Measurements from ENCODE around the gene ORM1.
"Not testable (repeated sequence)": the region's sequence is repeated elsewhere in the genome, so short reads cannot be mapped to it uniquely, and the experiment has no call there.

Gene ORM1

GRCh38 chr9:114322831-114323531 lies at the start of gene ORM1:
Gene ORM1, plus strand, starts transcription at chr9:114323098. Its CDS starts 36 bp downstream, at chr9:114323134.
- not testable (repeated sequence) for DNase-seq (ENCODE audit: low read depth in 2 of 3, low spot score in 2 of 3)

- DNase-seq (ENCODE audit: low read depth in 2 of 3, low spot score in 2 of 3), result no peak
These were observed 49.4 kb upstream of the ORM1 start for GRCh38 chr9:114273461-114273881.

DNA sequence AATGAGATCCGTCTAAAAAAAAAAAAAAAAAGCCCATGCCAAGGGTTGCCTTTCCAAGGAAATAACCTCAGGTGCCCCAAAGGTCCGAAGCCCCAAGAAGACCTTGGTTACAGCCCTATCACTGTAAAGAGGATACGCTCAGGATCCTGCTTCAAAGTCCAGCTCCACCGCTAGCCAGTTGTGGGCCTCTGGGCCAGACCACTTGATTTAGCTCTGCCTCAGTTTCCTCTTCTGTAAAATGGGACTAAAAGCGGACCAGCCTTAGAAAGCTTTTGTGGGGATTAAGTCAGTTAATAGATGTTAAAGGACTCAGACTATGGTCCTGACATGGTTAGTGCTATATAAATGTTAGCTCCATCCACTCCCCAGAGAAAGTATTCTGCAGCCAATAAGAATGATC lies 48.7 kb upstream of the ORM1 start:
- no peak for DNase-seq (ENCODE audit: low read depth in 2 of 3, low spot score in 2 of 3)

GRCh38 chr9:114275246-114276004 lies 47.5 kb upstream of the ORM1 start:
- DNase-seq (ENCODE audit: low read depth in 2 of 3, low spot score in 2 of 3), result no peak

DNA sequence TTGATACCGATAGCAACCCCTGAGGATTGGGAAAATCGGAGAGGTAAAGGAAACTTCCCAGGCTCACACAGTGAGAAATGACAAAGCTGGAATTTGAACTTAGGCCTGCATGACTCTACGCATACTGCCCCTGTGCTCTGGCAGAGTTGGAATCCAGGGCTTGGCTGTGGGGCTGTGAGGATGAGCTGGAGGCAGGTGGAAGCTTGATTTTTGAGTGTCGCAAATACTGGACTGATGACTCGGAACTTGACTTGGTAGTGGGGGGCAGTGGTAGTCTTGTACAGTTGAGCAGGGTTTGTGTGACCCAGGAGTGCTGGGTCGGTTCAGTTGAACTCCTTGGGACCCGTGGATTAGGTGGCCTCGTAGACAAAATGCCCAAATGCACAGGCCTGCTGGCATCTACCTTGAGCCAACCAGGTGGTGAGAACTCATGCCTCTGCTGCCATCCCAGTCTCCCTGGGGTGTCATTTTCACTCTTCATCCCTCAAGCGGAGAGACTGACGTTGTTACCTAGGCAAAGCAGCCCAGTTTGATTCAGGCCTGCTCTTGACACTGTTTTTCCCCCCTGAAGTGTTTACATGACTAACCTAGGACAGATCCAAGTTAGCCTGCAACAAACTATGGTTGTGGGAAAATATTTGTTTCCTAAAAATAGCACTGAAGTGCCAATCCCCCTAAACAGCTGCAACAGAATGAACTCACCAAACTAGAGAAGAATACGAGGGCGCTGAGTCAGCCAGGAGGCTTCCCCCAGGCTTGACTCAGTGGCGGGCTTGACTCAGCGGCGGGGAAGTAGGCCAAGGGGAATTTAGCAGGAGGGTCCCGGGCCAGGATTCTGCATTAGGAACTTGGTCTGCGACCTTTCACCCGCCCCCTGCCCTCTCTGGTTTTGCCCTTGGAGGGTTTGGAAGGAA lies 45.7 kb upstream of the ORM1 start:
- DNase-seq (ENCODE audit: low read depth in 2 of 3, low spot score in 2 of 3), result no peak

DNA sequence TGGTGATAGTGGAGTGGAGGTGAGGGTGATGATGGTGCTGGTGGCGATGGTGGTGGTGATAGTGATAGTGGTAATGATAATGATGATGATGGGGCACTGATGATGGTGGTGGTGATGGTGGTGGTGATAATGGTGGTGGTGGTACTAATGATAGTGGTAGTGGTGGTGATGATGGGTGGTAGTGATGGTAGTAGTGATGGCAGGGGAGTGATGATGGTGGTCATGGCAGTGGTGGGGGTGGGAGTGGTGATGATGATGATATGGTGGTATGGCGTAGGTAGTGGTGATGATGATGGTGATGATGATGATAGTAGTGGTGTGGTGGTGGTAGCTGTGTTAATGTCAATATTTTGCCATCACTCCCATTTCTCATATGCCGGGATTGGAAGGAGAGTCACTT lies 44.5 kb upstream of the ORM1 start:
- no peak for DNase-seq (ENCODE audit: low read depth in 2 of 3, low spot score in 2 of 3)

DNA sequence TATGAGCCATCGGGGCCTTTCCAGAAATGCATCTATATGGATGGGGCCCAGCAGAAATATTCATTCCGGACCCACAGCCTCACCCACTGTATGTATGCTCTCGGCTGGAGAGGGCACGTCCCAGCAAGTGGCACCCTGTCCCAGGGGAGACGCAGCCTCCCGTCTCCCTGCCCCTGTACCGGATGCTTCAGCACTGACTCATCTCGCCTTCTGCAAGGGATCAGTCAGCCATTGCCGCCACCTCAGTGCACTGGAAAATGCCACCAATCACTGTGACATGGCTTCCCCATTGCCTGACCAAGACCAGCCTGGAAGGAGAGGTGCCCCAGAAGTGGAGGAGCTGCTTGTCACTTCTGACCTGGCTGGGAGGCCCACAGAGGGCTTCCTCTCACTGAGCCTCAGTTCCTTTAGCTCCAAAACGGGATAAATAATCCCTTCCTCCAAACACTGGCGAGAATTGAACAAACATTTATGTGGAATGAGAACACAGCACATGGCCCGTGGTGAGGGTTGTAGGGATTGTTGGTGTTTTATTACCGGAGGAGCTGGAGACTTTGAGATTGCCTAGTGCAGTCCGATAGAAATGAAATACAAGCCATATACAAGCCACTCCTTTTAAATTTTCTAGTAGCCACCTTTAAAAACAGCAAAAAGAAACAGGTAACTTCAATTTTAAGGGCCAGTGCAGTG lies 43.9 kb upstream of the ORM1 start:
- DNase-seq (ENCODE audit: low read depth in 2 of 3, low spot score in 2 of 3), result no peak

DNA sequence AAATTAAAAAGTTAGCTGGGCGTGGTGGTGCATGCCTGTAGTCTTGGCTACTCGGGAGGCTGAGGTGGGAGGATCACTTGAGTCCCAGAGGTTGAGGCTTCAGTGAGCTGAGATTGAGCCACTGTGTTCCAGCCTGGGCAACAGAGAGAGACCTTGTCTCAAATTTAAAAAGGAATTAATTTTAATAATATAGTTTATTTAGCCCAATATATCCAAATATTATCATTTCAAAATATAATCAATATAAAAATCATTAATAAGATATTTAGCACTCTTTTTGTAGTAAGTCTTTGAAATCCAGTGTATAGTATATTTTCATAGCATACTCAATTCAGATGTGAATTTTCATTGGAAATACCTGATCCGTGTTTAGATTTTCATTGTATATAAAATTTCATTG lies 43.2 kb upstream of the ORM1 start:
- no peak for DNase-seq (ENCODE audit: low read depth in 2 of 3, low spot score in 2 of 3)

DNA sequence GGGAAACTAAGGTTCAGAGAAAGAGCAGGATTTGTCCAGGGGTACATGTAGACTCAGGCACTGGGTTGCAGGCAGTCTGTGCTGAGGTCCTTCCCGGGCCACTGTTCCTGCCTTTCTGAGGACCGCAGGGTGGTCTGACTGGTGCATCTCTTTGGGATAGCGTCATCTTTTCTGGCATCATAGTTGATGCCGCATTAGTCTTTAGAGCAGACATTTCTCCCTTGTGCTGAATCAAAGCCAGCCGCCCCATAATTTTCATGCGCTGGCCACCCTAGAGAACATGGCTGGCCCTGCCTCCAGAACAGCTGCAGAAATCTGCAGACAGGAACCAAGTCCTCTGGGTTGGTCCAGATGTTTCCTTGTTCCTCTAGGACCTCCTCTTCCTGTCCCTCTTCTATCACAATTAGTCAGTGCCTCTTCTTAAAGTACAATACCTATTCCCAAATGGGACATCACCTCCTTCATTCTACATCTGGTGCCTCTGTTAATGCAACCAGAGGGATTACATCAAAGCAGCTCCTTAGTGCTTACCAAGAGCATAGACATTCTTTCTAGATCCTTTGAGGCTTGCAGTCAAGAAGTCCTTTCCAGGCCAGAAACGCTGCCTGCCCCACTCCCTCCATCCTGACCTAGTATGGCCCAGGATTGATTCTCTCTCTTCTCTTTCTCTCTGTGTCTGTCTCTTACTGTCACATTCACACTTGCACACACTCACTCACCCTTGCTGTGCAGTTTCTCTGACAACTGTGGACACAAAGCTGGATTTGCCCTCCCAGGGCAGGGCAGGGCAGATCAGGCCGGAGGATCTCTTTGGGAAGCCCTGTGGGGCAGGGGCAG lies 42.0 kb upstream of the ORM1 start:
- DNase-seq (ENCODE audit: low read depth in 2 of 3, low spot score in 2 of 3), result no peak

DNA sequence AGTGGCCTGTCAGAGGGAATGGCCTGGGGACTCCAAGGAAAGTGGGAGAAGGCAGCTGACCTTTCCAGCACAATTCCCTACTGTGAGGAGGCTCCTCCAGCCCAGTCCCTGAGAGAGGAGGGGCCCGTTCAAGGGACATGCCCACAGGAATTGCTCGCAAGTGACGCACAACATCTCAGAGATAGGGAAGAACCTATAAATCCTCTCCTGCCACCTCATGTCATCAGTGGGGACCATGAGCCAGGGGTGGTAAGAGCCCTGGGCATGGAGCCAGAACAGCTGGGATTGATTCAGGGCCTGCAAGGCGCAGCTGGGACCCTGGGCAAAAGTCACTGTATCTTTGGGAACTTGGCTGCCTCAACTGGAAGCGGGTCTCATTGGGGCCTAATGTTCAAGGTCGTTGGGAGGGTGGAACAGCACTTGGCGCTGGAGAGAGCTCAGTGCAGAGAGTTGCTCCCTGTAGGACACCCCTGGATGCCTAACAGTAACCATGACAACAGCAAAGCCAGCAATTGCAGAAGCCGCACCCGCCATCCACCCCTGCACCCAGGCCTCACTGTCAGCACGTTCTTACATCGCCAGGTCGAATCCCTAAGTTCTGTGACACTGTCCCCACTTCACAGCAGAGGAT lies 41.3 kb upstream of the ORM1 start:
- no peak for DNase-seq (ENCODE audit: low read depth in 2 of 3, low spot score in 2 of 3)

GRCh38 chr9:114282104-114282485 lies 40.8 kb upstream of the ORM1 start:
- no peak for DNase-seq (ENCODE audit: low read depth in 2 of 3, low spot score in 2 of 3)

- no peak for DNase-seq (ENCODE audit: low read depth in 2 of 3, low spot score in 2 of 3)
These were observed 40.4 kb upstream of the ORM1 start for GRCh38 chr9:114282507-114282906.

DNA sequence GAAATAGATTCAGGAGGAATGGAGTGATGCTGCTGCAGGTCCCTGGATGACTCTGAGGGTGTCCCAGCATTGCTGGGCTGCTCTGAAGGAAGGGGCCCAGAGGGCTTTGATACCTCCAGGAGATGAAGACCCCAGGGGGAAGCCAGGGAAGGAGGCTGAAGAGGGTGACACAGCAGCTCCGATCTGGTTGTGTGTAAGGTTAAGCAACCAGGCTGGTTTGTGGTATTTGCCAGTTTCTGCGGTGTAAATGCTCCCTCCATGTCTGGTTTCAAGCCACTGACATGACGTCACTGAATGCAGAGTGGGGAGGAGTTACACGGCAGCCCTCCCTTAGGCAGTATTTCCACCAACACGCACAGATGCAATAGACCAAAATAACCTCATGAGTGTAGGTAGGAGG lies 40.0 kb upstream of the ORM1 start:
- DNase-seq (ENCODE audit: low read depth in 2 of 3, low spot score in 2 of 3), result no peak

GRCh38 chr9:114283551-114284111 lies 39.3 kb upstream of the ORM1 start:
- no peak for DNase-seq (ENCODE audit: low read depth in 2 of 3, low spot score in 2 of 3)

DNA sequence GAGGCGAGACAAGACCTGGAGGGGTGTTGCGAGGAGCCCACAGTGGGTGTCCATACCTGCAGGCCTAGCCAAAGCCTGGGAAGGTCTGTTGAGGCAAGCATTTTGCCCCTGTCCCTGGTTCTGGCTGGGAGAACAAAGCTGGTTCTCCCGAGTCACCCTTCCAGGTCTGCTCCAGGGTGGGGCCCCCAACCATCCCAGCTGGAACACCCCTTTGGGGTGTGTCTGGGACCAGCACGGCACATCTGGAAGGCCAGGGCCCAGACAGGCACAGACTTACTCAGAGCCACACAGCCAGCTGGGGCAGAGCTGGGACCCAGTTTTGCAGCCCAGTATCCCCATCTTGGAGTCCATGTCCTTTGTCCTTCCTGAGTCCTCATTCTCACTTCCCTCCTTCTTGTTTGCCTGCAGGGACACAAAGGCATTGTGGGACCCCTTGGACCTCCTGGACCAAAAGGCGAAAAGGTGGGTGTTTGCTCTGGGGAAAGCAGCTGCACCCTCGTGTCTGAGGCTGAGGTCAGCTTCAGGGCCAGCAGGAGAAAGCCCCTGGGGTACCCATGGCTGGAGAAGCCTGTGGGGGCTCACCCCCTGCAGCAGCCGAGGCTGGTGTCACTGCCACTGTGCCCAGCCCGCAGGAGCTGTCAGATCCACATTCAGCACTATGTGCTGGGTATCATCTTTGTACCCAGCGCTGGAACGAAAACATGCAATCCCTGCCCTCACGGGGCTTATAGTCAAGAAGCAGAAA lies 38.4 kb upstream of the ORM1 start:
- DNase-seq (ENCODE audit: low read depth in 2 of 3, low spot score in 2 of 3), result no peak

DNA sequence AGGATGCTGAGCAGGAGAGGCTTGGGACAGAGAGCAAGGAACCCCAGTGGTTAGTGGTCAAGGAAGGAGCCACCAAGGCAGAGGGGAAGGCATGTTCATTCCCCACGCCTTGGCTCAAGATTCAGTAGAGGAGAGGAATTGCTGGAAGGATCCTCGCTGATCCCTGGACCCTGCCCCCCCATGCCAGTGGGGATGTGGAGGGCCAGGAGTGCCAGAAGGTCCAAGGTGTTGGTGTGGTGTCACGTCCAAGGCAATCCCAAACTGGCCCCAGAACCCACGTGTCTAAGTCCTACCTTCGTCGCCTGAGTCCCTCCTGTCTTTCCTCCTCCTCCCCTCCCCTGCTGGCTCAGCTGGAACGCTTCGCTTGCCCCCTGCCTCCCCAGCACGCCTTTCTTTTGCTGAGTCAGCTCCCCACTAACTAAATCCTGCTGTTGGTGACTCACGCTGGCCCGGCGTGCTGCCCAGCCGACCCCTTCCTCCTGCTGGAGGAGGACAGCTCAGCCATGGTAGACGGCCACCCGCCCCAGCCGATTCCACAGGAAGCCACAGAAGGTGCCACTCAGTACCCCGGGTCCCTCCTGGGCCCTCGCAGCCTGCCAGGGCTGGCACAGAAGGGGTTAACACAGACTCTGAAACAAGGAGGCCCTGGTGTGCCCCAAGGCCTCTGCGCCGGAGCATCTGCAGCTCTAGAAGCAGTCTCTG lies 37.6 kb upstream of the ORM1 start:
- DNase-seq (ENCODE audit: low read depth in 2 of 3, low spot score in 2 of 3), result no peak

- no peak for DNase-seq (ENCODE audit: low read depth in 2 of 3, low spot score in 2 of 3)
These were observed 36.7 kb upstream of the ORM1 start for GRCh38 chr9:114286146-114286679.
